Brain microvascular endothelial cell (primary cell): ENCODE measurements around the gene TMEM209.
"Not testable (repeated sequence)": the region's sequence is repeated elsewhere in the genome, so short reads cannot be mapped to it uniquely, and the experiment has no call there.

ENCODE experiments used
- DNase-seq: peaks from one replicate; pipeline ENCODE4 v3.0.0-alpha.2; 2020
- H3K27ac ChIP-seq: fragments of 250-450 bp; sonication (Bioruptor Pico); 2 replicates; pipeline ENCODE4 v1.5.1; 2020; ENCODE audit warnings: mild to moderate bottlenecking, moderate library complexity
- H3K27me3 ChIP-seq: fragments of 250-450 bp; sonication (Bioruptor Pico); replicated peaks from 2 replicates; pipeline ENCODE4 v1.5.1; 2020; ENCODE audit warnings: mild to moderate bottlenecking
- H3K36me3 ChIP-seq: fragments of 250-450 bp; sonication (Bioruptor Pico); replicated peaks from 2 replicates; pipeline ENCODE4 v1.5.1; 2020; ENCODE audit warnings: mild to moderate bottlenecking
- H3K4me3 ChIP-seq: 2 replicates; pipeline ENCODE4 v1.5.1; 2011; ENCODE audit warnings: low read depth, mild to moderate bottlenecking, control low read depth, low read length, moderate library complexity
- CTCF ChIP-seq: IDR thresholded peaks from 2 replicates; pipeline ENCODE4 v1.5.1; 2011; ENCODE audit warnings: low read depth, mild to moderate bottlenecking, moderate library complexity, low read length, control low read depth, inconsistent platforms; ENCODE audit errors: missing control alignments
- in situ Hi-C: cut with HindIII; loops from 2 replicates; pipeline ENCODE4 v1.10.0; 2017; ENCODE audit warnings: low sequenced_read_pairs, low pct_ligation_motif_present

The TMEM209 gene

GRCh38 chr7:130205084-130205947 lies at the start of gene TMEM209:
Gene TMEM209, minus strand, starts transcription at chr7:130205406. Its CDS starts 31 bp downstream, at chr7:130205375.
- no peaks in the 10 kb centered on the region for H3K27me3 ChIP-seq
- no peak for TF ChIP-seq CTCF
- H3K36me3 ChIP-seq = peaks cover 16% of the 10 kb centered on the region
- peak within 1 kb of the TSS; percentile 92 for H3K27ac ChIP-seq
- H3K4me3 ChIP-seq = peak within 1 kb of the TSS; percentile 94
- in situ Hi-C loops = no loop called here
- peak; percentile 98 for DNase-seq

- no peak for TF ChIP-seq CTCF
- H3K27ac ChIP-seq = no peak overlapping the region
- no peaks in the 10 kb centered on the region for H3K27me3 ChIP-seq
- DNase-seq = no peak
- in situ Hi-C loops = no loop called here
- H3K4me3 ChIP-seq = no peak overlapping the region
- H3K36me3 ChIP-seq = no peaks in the 10 kb centered on the region
Measured at GRCh38 chr7:130254555-130254954, 49.3 kb upstream of the TMEM209 start.

GRCh38 chr7:130249626-130250025 lies 44.4 kb upstream of the TMEM209 start:
- H3K27me3 ChIP-seq, H3K27ac ChIP-seq, DNase-seq, in situ Hi-C loops, H3K36me3 ChIP-seq, H3K4me3 ChIP-seq: not testable (repeated sequence)

GRCh38 chr7:130248842-130249241 lies 43.6 kb upstream of the TMEM209 start:
- in situ Hi-C loops, H3K27ac ChIP-seq, H3K36me3 ChIP-seq, DNase-seq, H3K27me3 ChIP-seq, H3K4me3 ChIP-seq: not testable (repeated sequence)

GRCh38 chr7:130246491-130246890 lies 41.3 kb upstream of the TMEM209 start:
- DNase-seq, H3K36me3 ChIP-seq, in situ Hi-C loops, H3K27me3 ChIP-seq, H3K27ac ChIP-seq, H3K4me3 ChIP-seq: not testable (repeated sequence)

GRCh38 chr7:130243486-130243885 lies 38.3 kb upstream of the TMEM209 start:
- DNase-seq, in situ Hi-C loops, H3K36me3 ChIP-seq: not testable (repeated sequence)

GRCh38 chr7:130242198-130243014 lies 37.2 kb upstream of the TMEM209 start:
- in situ Hi-C loops = no loop called here
- peak; percentile 93 for TF ChIP-seq CTCF
- DNase-seq = peak; percentile 86
- no peaks in the 10 kb centered on the region for H3K27me3 ChIP-seq
- H3K4me3 ChIP-seq = no peak overlapping the region
- no peak overlapping the region for H3K27ac ChIP-seq
- no peaks in the 10 kb centered on the region for H3K36me3 ChIP-seq

More at GRCh38 chr7:130243486-130243885, 38.3 kb upstream of the TMEM209 start:
- not testable (repeated sequence) for H3K4me3 ChIP-seq, H3K27me3 ChIP-seq, H3K27ac ChIP-seq
